Kidney epithelial cell (primary cell): ENCODE data around the gene NRP2. TPM values are rescaled to one million over a fixed set of nuclear protein-coding genes. Genes with fewer than 3 reads are reported as not detected.

Source experiments
- DNase-seq: peaks from one replicate; pipeline ENCODE4 v3.0.0-alpha.2; 2010; ENCODE audit warnings: low read depth
- H3K27me3 ChIP-seq: 2 replicates; pipeline ENCODE4 v1.6.0; 2011; ENCODE audit warnings: low read length; ENCODE audit not compliant: control insufficient read depth, insufficient read depth
- H3K36me3 ChIP-seq: 2 replicates; pipeline ENCODE4 v1.5.1; 2011; ENCODE audit warnings: low read length; ENCODE audit not compliant: control insufficient read depth, insufficient read depth
- H3K4me3 ChIP-seq: 2 replicates; pipeline ENCODE4 v1.5.1; 2011; ENCODE audit warnings: low read depth, mild to moderate bottlenecking, control low read depth, low read length
- CTCF ChIP-seq: IDR thresholded peaks from 2 replicates; pipeline ENCODE4 v1.5.1; 2011; ENCODE audit warnings: mild to moderate bottlenecking, moderate library complexity, low read length, control low read depth, inconsistent platforms; ENCODE audit not compliant: insufficient read depth, poor library complexity, severe bottlenecking
- total RNA-seq: library from RNA; depleted of rRNA; stranded (reverse); fragments of >200 nt; gene quantifications from 2 replicates; pipeline ENCODE4 v1.2.3, GENCODE V29; 2015

Gene NRP2
- total RNA-seq, 1 donor from 2014 or later, result 78.6 TPM

GRCh38 chr2:205661281-205661680, 21.0 kb upstream of the NRP2 start:
- Histone ChIP-seq H3K27me3 (no peaks in the 10 kb centered on the region), H3K4me3 (no peak overlapping the region), H3K36me3 (no peaks in the 10 kb centered on the region)
- TF ChIP-seq CTCF, result no peak
- DNase-seq, result no peak

GRCh38 chr2:205662206-205662965, 19.9 kb upstream of the NRP2 start:
- no peaks in the 10 kb centered on the region for H3K27me3 ChIP-seq
- no peak for DNase-seq
- no peak for TF ChIP-seq CTCF
- H3K4me3 ChIP-seq, result no peak overlapping the region
- H3K36me3 ChIP-seq, result no peaks in the 10 kb centered on the region

- Histone ChIP-seq H3K27me3 (no peaks in the 10 kb centered on the region), H3K4me3 (no peak overlapping the region), H3K36me3 (no peaks in the 10 kb centered on the region)
- no peak for TF ChIP-seq CTCF
- no peak for DNase-seq
These were observed 16.5 kb upstream of the NRP2 start for GRCh38 chr2:205665791-205666190.

GRCh38 chr2:205670292-205670691, 12.0 kb upstream of the NRP2 start:
- TF ChIP-seq CTCF, result no peak
- no peaks in the 10 kb centered on the region for H3K36me3 ChIP-seq
- H3K4me3 ChIP-seq, result no peak overlapping the region
- no peaks in the 10 kb centered on the region for H3K27me3 ChIP-seq
- no peak for DNase-seq

- TF ChIP-seq CTCF, result no peak
- no peak for DNase-seq
- H3K36me3 ChIP-seq, result no peaks in the 10 kb centered on the region
These were observed 9.0 kb upstream of the NRP2 start for GRCh38 chr2:205673312-205673711.

More at GRCh38 chr2:205673312-205673711, 9.0 kb upstream of the NRP2 start:
- Histone ChIP-seq H3K27me3 (no peaks in the 10 kb centered on the region), H3K4me3 (no peak overlapping the region)
